Ishikawa (cell line): Measurements from ENCODE around the gene ADD2.

Experiments
- CEBPB ChIP-seq: IDR thresholded peaks from 2 replicates; pipeline ENCODE4 v1.6.1; 2012
- CREB1 ChIP-seq: IDR thresholded peaks from 2 replicates; pipeline ENCODE4 v1.6.1; 2012; ENCODE audit warnings: low read depth
- EGR1 ChIP-seq: IDR thresholded peaks from 2 replicates; pipeline ENCODE4 v1.6.1; 2012
- EP300 ChIP-seq: IDR thresholded peaks from 2 replicates; pipeline ENCODE4 v1.6.1; 2012; ENCODE audit warnings: borderline replicate concordance
- FOXM1 ChIP-seq: IDR thresholded peaks from 2 replicates; pipeline ENCODE4 v1.6.1; 2012; ENCODE audit warnings: low read depth, borderline replicate concordance
- MAX ChIP-seq: IDR thresholded peaks from 2 replicates; pipeline ENCODE4 v1.6.1; 2012
- NFIC ChIP-seq: IDR thresholded peaks from 2 replicates; pipeline ENCODE4 v1.6.1; 2012
- RAD21 ChIP-seq: IDR thresholded peaks from 2 replicates; pipeline ENCODE4 v1.6.1; 2012; ENCODE audit warnings: low read depth
- REST ChIP-seq: IDR thresholded peaks from 2 replicates; pipeline ENCODE4 v1.6.1; 2012; ENCODE audit warnings: low read depth, mild to moderate bottlenecking
- TAF1 ChIP-seq: IDR thresholded peaks from 2 replicates; pipeline ENCODE4 v1.6.1; 2012; ENCODE audit warnings: low read depth, mild to moderate bottlenecking
- TCF12 ChIP-seq: IDR thresholded peaks from 2 replicates; pipeline ENCODE4 v1.6.1; 2012; ENCODE audit warnings: low read depth
- TEAD4 ChIP-seq: IDR thresholded peaks from 2 replicates; pipeline ENCODE4 v1.6.1; 2012
- USF1 ChIP-seq: IDR thresholded peaks from 2 replicates; pipeline ENCODE4 v1.6.1; 2012
- YY1 ChIP-seq: IDR thresholded peaks from 2 replicates; pipeline ENCODE4 v1.6.1; 2012; ENCODE audit warnings: low read depth
- ZBTB7A ChIP-seq: IDR thresholded peaks from 2 replicates; pipeline ENCODE4 v1.6.1; 2012; ENCODE audit warnings: low read depth

The ADD2 gene

GRCh38 chr2:70674636-70675430, 93.2 kb downstream of the ADD2 start:
- TF ChIP-seq CEBPB, result no peak
- no peak for TF ChIP-seq EP300
- TF ChIP-seq NFIC, result no peak
- TF ChIP-seq EGR1, result no peak
- no peak for TF ChIP-seq TEAD4
- TF ChIP-seq USF1, result no peak
- no peak for TF ChIP-seq REST
- TF ChIP-seq MAX, result no peak
- TF ChIP-seq TAF1, result no peak
- no peak for TF ChIP-seq TCF12
- no peak for TF ChIP-seq YY1
- TF ChIP-seq FOXM1, result no peak
- TF ChIP-seq RAD21, result no peak
- TF ChIP-seq CREB1, result no peak
- no peak for TF ChIP-seq ZBTB7A

GRCh38 chr2:70673041-70673647, 94.9 kb downstream of the ADD2 start:
- no peak for TF ChIP-seq YY1
- TF ChIP-seq RAD21, result no peak
- no peak for TF ChIP-seq CEBPB
- TF ChIP-seq MAX, result no peak
- no peak for TF ChIP-seq TAF1
- TF ChIP-seq TEAD4, result no peak
- TF ChIP-seq REST, result no peak
- no peak for TF ChIP-seq EP300
- TF ChIP-seq FOXM1, result no peak
- no peak for TF ChIP-seq ZBTB7A
- TF ChIP-seq USF1, result no peak
- TF ChIP-seq NFIC, result no peak
- TF ChIP-seq EGR1, result no peak
- TF ChIP-seq TCF12, result no peak
- no peak for TF ChIP-seq CREB1

- TF ChIP-seq MAX, result no peak
- no peak for TF ChIP-seq CEBPB
- no peak for TF ChIP-seq EP300
- TF ChIP-seq USF1, result no peak
- TF ChIP-seq TAF1, result no peak
- TF ChIP-seq REST, result no peak
- no peak for TF ChIP-seq FOXM1
- TF ChIP-seq EGR1, result no peak
- no peak for TF ChIP-seq RAD21
- TF ChIP-seq NFIC, result no peak
- no peak for TF ChIP-seq ZBTB7A
- no peak for TF ChIP-seq TCF12
- no peak for TF ChIP-seq YY1
- TF ChIP-seq TEAD4, result no peak
- no peak for TF ChIP-seq CREB1
Observed at GRCh38 chr2:70671092-70671675, 96.8 kb downstream of the ADD2 start.
